ENCODE measurements around the gene SLFN12. TPM values are rescaled to one million over a fixed set of nuclear protein-coding genes. Genes with fewer than 3 reads are reported as not detected.

The SLFN12 gene
- 1 to 10 TPM in 3 of 4 donors, under 1 TPM in 1; 0.62 to 5.6 (median 1.8) TPM for total RNA-seq

GRCh38 chr17:35432176-35433074 is at the start of gene SLFN12:
SLFN12 (minus strand) TSS chr17:35432500; CDS start chr17:35423028, 9,472 bp downstream.
- 10% methylated on average over 22 of the region's 22 CpGs for WGBS
- Histone ChIP-seq H3K27ac (peak within 1 kb of the TSS; percentile 80), H3K36me3 (no peaks in the 10 kb centered on the region), H3K4me1 (peaks cover 23% of the 10 kb centered on the region), H3K4me3 (peak within 1 kb of the TSS; percentile 61), H3K9me3 (no peaks in the 10 kb centered on the region), H3K27me3 (no peaks in the 10 kb centered on the region)
- TF ChIP-seq CTCF (IDR thresholded peaks at IDR 0.05), result no peak
- no peak for TF ChIP-seq POLR2AphosphoS5 (IDR thresholded peaks at IDR 0.05)
- TF ChIP-seq EP300 (IDR thresholded peaks at IDR 0.05), result no peak
- no peak for TF ChIP-seq POLR2A (IDR thresholded peaks at IDR 0.05)
- DNase-seq (ENCODE audit: low spot score in 2 of 2), result peak in 1 of 2 donors; percentile 69

GRCh38 chr17:35479271-35479670 is 47.0 kb upstream of the SLFN12 start:
- no peak for DNase-seq (ENCODE audit: low spot score in 2 of 2)
- no peak overlapping the region for H3K4me3 ChIP-seq
- TF ChIP-seq CTCF (IDR thresholded peaks at IDR 0.05), result no peak
- TF ChIP-seq POLR2A (IDR thresholded peaks at IDR 0.05), result no peak
- no peak for TF ChIP-seq POLR2AphosphoS5 (IDR thresholded peaks at IDR 0.05)
- no peak for TF ChIP-seq EP300 (IDR thresholded peaks at IDR 0.05)
- 78% methylated on average over 5 of the region's 5 CpGs for WGBS
- no peaks in the 10 kb centered on the region for H3K4me1 ChIP-seq
- no peak overlapping the region for H3K27ac ChIP-seq
- no peaks in the 10 kb centered on the region for H3K36me3 ChIP-seq
- H3K9me3 ChIP-seq, result no peaks in the 10 kb centered on the region
- H3K27me3 ChIP-seq, result peaks cover 50% of the 10 kb centered on the region

- WGBS, result 75% methylated on average over 5 of the region's 5 CpGs
- H3K27ac ChIP-seq, result no peak overlapping the region
- TF ChIP-seq POLR2A (IDR thresholded peaks at IDR 0.05), result no peak
- TF ChIP-seq EP300 (IDR thresholded peaks at IDR 0.05), result no peak
- TF ChIP-seq CTCF (IDR thresholded peaks at IDR 0.05), result no peak
- no peak for TF ChIP-seq POLR2AphosphoS5 (IDR thresholded peaks at IDR 0.05)
- H3K9me3 ChIP-seq, result no peaks in the 10 kb centered on the region
- no peak overlapping the region for H3K4me3 ChIP-seq
- H3K36me3 ChIP-seq, result no peaks in the 10 kb centered on the region
- no peak for DNase-seq (ENCODE audit: low spot score in 2 of 2)
- H3K4me1 ChIP-seq, result no peaks in the 10 kb centered on the region
- peaks cover 40% of the 10 kb centered on the region for H3K27me3 ChIP-seq
These were observed 44.9 kb upstream of the SLFN12 start for GRCh38 chr17:35477248-35477647.

GRCh38 chr17:35476283-35476820 is 44.1 kb upstream of the SLFN12 start:
- TF ChIP-seq POLR2A (IDR thresholded peaks at IDR 0.05), result no peak
- TF ChIP-seq EP300 (IDR thresholded peaks at IDR 0.05), result no peak
- TF ChIP-seq CTCF (IDR thresholded peaks at IDR 0.05), result no peak
- TF ChIP-seq POLR2AphosphoS5 (IDR thresholded peaks at IDR 0.05), result no peak
- no peaks in the 10 kb centered on the region for H3K4me1 ChIP-seq
- 87% methylated on average over 2 of the region's 2 CpGs for WGBS

GRCh38 chr17:35468475-35468874 is 36.2 kb upstream of the SLFN12 start:
- Histone ChIP-seq H3K4me1 (no peaks in the 10 kb centered on the region), H3K9me3 (no peaks in the 10 kb centered on the region), H3K36me3 (no peaks in the 10 kb centered on the region), H3K27me3 (peaks cover 14% of the 10 kb centered on the region), H3K27ac (no peak overlapping the region), H3K4me3 (no peak overlapping the region)
- TF ChIP-seq POLR2A (IDR thresholded peaks at IDR 0.05) (no peak), EP300 (IDR thresholded peaks at IDR 0.05) (no peak), POLR2AphosphoS5 (IDR thresholded peaks at IDR 0.05) (no peak), CTCF (IDR thresholded peaks at IDR 0.05) (no peak)
- no peak for DNase-seq (ENCODE audit: low spot score in 2 of 2)
- 69% methylated on average over 4 of the region's 4 CpGs for WGBS

More at GRCh38 chr17:35476283-35476820, 44.1 kb upstream of the SLFN12 start:
- H3K9me3 ChIP-seq, result no peaks in the 10 kb centered on the region
- no peak for DNase-seq (ENCODE audit: low spot score in 2 of 2)
- no peaks in the 10 kb centered on the region for H3K36me3 ChIP-seq
- no peak overlapping the region for H3K4me3 ChIP-seq
- no peak overlapping the region for H3K27ac ChIP-seq
- peaks cover 38% of the 10 kb centered on the region for H3K27me3 ChIP-seq

Measured in suprapubic skin (tissue), 4 donors.